C4-2B (cell line): ENCODE results near the gene ZBTB20.

Experiments
- H3K27ac ChIP-seq: fragments of 450-650 bp; 2 replicates; pipeline ENCODE4 v1.5.1; 2017
- CTCF ChIP-seq: fragments of 450-650 bp; conservative IDR thresholded peaks from 2 replicates; pipeline ENCODE4 v1.5.1; 2017; ENCODE audit warnings: mild to moderate bottlenecking
- ZFX ChIP-seq: fragments of 450-650 bp; IDR thresholded peaks from 2 replicates; pipeline ENCODE4 v1.6.1; 2017

The ZBTB20 gene

GRCh38 chr3:114609973-114610630, 537.0 kb downstream of the ZBTB20 start:
- no peak for TF ChIP-seq CTCF
- TF ChIP-seq ZFX: no peak
- no peak overlapping the region for H3K27ac ChIP-seq

GRCh38 chr3:114608293-114608692, 538.8 kb downstream of the ZBTB20 start:
- no peak overlapping the region for H3K27ac ChIP-seq
- TF ChIP-seq CTCF (no peak), ZFX (no peak)

GRCh38 chr3:114606336-114606735, 540.8 kb downstream of the ZBTB20 start:
- no peak for TF ChIP-seq CTCF
- no peak for TF ChIP-seq ZFX
- H3K27ac ChIP-seq: no peak overlapping the region

GRCh38 chr3:114600571-114600970, 546.5 kb downstream of the ZBTB20 start:
- H3K27ac ChIP-seq: no peak overlapping the region
- TF ChIP-seq ZFX (no peak), CTCF (no peak)

- TF ChIP-seq ZFX: no peak
- TF ChIP-seq CTCF: no peak
- no peak overlapping the region for H3K27ac ChIP-seq
Observed at GRCh38 chr3:114597871-114598270, 549.2 kb downstream of the ZBTB20 start.

- TF ChIP-seq ZFX (no peak), CTCF (peak; percentile 9; the same call in 1 of the 2 replicates)
- no peak overlapping the region for H3K27ac ChIP-seq
Observed at GRCh38 chr3:114597012-114597411, 550.1 kb downstream of the ZBTB20 start.

GRCh38 chr3:114596147-114596546, 550.9 kb downstream of the ZBTB20 start:
- H3K27ac ChIP-seq: no peak overlapping the region
- no peak for TF ChIP-seq ZFX

GRCh38 chr3:114595522-114596028, 551.5 kb downstream of the ZBTB20 start:
- H3K27ac ChIP-seq: no peak overlapping the region
- TF ChIP-seq ZFX: no peak
- TF ChIP-seq CTCF: no peak
